Inflammatory macrophage treated with lipopolysaccharide for 4 hours (primary cell): ENCODE measurements around the gene VIPR2.
"Not testable (repeated sequence)": the region's sequence is repeated elsewhere in the genome, so short reads cannot be mapped to it uniquely, and the experiment has no call there.

Experiments used
- DNase-seq: peaks from one replicate; pipeline ENCODE4 v3.0.0-alpha.2; 2020

VIPR2 gene

GRCh38 chr7:159137906-159138305 lies 6.8 kb downstream of the VIPR2 start:
- no peak for DNase-seq

GRCh38 chr7:159136846-159137245 lies 7.8 kb downstream of the VIPR2 start:
- DNase-seq = no peak

- DNase-seq = no peak
Measured at GRCh38 chr7:159136442-159136841, 8.2 kb downstream of the VIPR2 start.

- DNase-seq = no peak
Measured at GRCh38 chr7:159136013-159136412, 8.7 kb downstream of the VIPR2 start.

- DNase-seq = not testable (repeated sequence)
Measured at GRCh38 chr7:159132670-159133443, 11.8 kb downstream of the VIPR2 start.

- no peak for DNase-seq
Measured at GRCh38 chr7:159130820-159131219, 13.8 kb downstream of the VIPR2 start.

- DNase-seq = no peak
Measured at GRCh38 chr7:159130199-159130775, 14.4 kb downstream of the VIPR2 start.

- DNase-seq = no peak
Measured at GRCh38 chr7:159128767-159129166, 15.9 kb downstream of the VIPR2 start.

GRCh38 chr7:159127691-159128642 lies 16.7 kb downstream of the VIPR2 start:
- DNase-seq = no peak

GRCh38 chr7:159126311-159127260 lies 18.1 kb downstream of the VIPR2 start:
- DNase-seq = no peak

GRCh38 chr7:159125955-159126270 lies 18.8 kb downstream of the VIPR2 start:
- DNase-seq = no peak

GRCh38 chr7:159125104-159125954 lies 19.3 kb downstream of the VIPR2 start:
- DNase-seq = no peak

GRCh38 chr7:159123793-159124192 lies 20.9 kb downstream of the VIPR2 start:
- not testable (repeated sequence) for DNase-seq

- DNase-seq = not testable (repeated sequence)
Measured at GRCh38 chr7:159123294-159123693, 21.4 kb downstream of the VIPR2 start.

- no peak for DNase-seq
Measured at GRCh38 chr7:159122276-159122675, 22.4 kb downstream of the VIPR2 start.

- DNase-seq = no peak
Measured at GRCh38 chr7:159121476-159121875, 23.2 kb downstream of the VIPR2 start.

- DNase-seq = no peak
Measured at GRCh38 chr7:159121068-159121467, 23.6 kb downstream of the VIPR2 start.

- DNase-seq = no peak
Measured at GRCh38 chr7:159120540-159120919, 24.1 kb downstream of the VIPR2 start.

GRCh38 chr7:159119851-159120539 lies 24.7 kb downstream of the VIPR2 start:
- no peak for DNase-seq

GRCh38 chr7:159119026-159119741 lies 25.5 kb downstream of the VIPR2 start:
- no peak for DNase-seq
